Measurements from ENCODE around the gene SETD5. TPM values are rescaled to one million over a fixed set of nuclear protein-coding genes. Genes with fewer than 3 reads are reported as not detected.

The SETD5 gene
- total and polyA plus RNA-seq, 2 donors (not counting 1 experiment from before 2014, with no cell fraction given): 64.2 to 201 TPM

GRCh38 chr3:9435316-9435715, 37.9 kb downstream of the SETD5 start:
- Histone ChIP-seq H2AFZ (ENCODE audit: insufficient read depth, low read depth, low read length, poor library complexity, severe bottlenecking) (no peak overlapping the region), H3K36me3 (replicated peaks in 1 of 2; ENCODE audit: control extremely low read depth in 1 of 2, control insufficient read depth in 1 of 2, extremely low read depth in 1 of 2, insufficient read depth in 2 of 2, low read length in 1 of 2) (peaks cover 42 to 95% of the 10 kb centered on the region in 2 experiments), H3K9me3 (ENCODE audit: control extremely low read depth in 1 of 3, control insufficient read depth in 2 of 3, insufficient read depth in 1 of 3, low read length in 2 of 3) (no peaks in the 10 kb centered on the region), H3K4me2 (replicated peaks; ENCODE audit: low read depth, low read length, poor library complexity, severe bottlenecking) (no peak overlapping the region), H3K4me3 (ENCODE audit: control extremely low read depth in 1 of 5, extremely low read depth in 1 of 5, insufficient read depth in 1 of 5, low read depth in 2 of 5, low read length in 4 of 5) (no peak overlapping the region), H3K27me3 (replicated peaks in 1 of 4; ENCODE audit: control extremely low read depth in 1 of 4, control insufficient read depth in 3 of 4, insufficient read depth in 4 of 4, low read length in 3 of 4) (no peaks in the 10 kb centered on the region), H4K20me1 (ENCODE audit: control insufficient read depth, insufficient read depth, low read length, poor library complexity, severe bottlenecking) (peaks cover 37% of the 10 kb centered on the region), H3K4me1 (ENCODE audit: control insufficient read depth in 2 of 2, insufficient read depth in 2 of 2, low read length in 2 of 2) (no peaks in the 10 kb centered on the region), H3K27ac (ENCODE audit: low read length in 2 of 2) (no peak overlapping the region), H3K9ac (ENCODE audit: low read length) (no peak overlapping the region), H3K79me2 (ENCODE audit: control insufficient read depth, insufficient read depth, low read length) (peaks cover 48% of the 10 kb centered on the region)
- H3K4me3 Mint-ChIP-seq: no peak overlapping the region
- ATAC-seq (ENCODE audit: low read depth) (no peak), DNase-seq (no peak)
- H3K4me1 Mint-ChIP-seq: peaks cover 3% of the 10 kb centered on the region
- no peaks in the 10 kb centered on the region for H3K9me3 Mint-ChIP-seq (ENCODE audit: insufficient read depth)
- POLR2A ChIA-PET: no interaction called here
- H3K27ac Mint-ChIP-seq: no peak overlapping the region
- intact Hi-C loops (cut with micrococcal nuclease): no loop called here
- CTCF ChIA-PET: interaction anchor here (1.7 kb wide), 1 partner anchor 82 kb away, joined by 12 read pairs; no protein-coding TSS in a partner anchor
- 100% methylated on average over 1 of the region's 3 CpGs for WGBS (ENCODE audit: insufficient coverage)
- TF ChIP-seq EZH2 (IDR thresholded peaks at IDR 0.05; ENCODE audit: borderline replicate concordance, insufficient read depth, low read depth, low read length, poor library complexity, severe bottlenecking): no peak
- TF ChIP-seq CTCF (IDR thresholded peaks at IDR 0.05): no peak
- H3K27me3 Mint-ChIP-seq: no peaks in the 10 kb centered on the region

- H2AFZ ChIP-seq (ENCODE audit: insufficient read depth, low read depth, low read length, poor library complexity, severe bottlenecking): no peak overlapping the region
- no peak for DNase-seq
- H3K9me3 Mint-ChIP-seq (ENCODE audit: insufficient read depth): no peaks in the 10 kb centered on the region
- H3K27me3 ChIP-seq (replicated peaks in 1 of 4; ENCODE audit: control extremely low read depth in 1 of 4, control insufficient read depth in 3 of 4, insufficient read depth in 4 of 4, low read length in 3 of 4): no peaks in the 10 kb centered on the region
- H4K20me1 ChIP-seq (ENCODE audit: control insufficient read depth, insufficient read depth, low read length, poor library complexity, severe bottlenecking): peaks cover 6% of the 10 kb centered on the region
- no CpG with 5 or more reads among the region's 1 CpG for WGBS (ENCODE audit: insufficient coverage)
- no peak overlapping the region for H3K4me2 ChIP-seq (replicated peaks; ENCODE audit: low read depth, low read length, poor library complexity, severe bottlenecking)
- no peaks in the 10 kb centered on the region for H3K4me1 Mint-ChIP-seq
- CTCF ChIA-PET: interaction anchor here (1.2 to 1.4 kb wide), 2 partner anchors 12 to 86 kb away, joined by 3 to 6 read pairs; no protein-coding TSS in a partner anchor
- H3K79me2 ChIP-seq (ENCODE audit: control insufficient read depth, insufficient read depth, low read length): peaks cover 21% of the 10 kb centered on the region
- no peak overlapping the region for H3K27ac ChIP-seq (ENCODE audit: low read length in 2 of 2)
- POLR2A ChIA-PET: no interaction called here
- no peak overlapping the region for H3K9ac ChIP-seq (ENCODE audit: low read length)
- intact Hi-C loops (cut with micrococcal nuclease): no loop called here
- no peaks in the 10 kb centered on the region for H3K27me3 Mint-ChIP-seq
- no peak overlapping the region for H3K4me3 Mint-ChIP-seq
- H3K4me3 ChIP-seq (ENCODE audit: control extremely low read depth in 1 of 5, extremely low read depth in 1 of 5, insufficient read depth in 1 of 5, low read depth in 2 of 5, low read length in 4 of 5): no peak overlapping the region
- no peak overlapping the region for H3K27ac Mint-ChIP-seq
- ATAC-seq (ENCODE audit: low read depth): no peak
- no peaks in the 10 kb centered on the region for H3K9me3 ChIP-seq (ENCODE audit: control extremely low read depth in 1 of 3, control insufficient read depth in 2 of 3, insufficient read depth in 1 of 3, low read length in 2 of 3)
- H3K4me1 ChIP-seq (ENCODE audit: control insufficient read depth in 2 of 2, insufficient read depth in 2 of 2, low read length in 2 of 2): no peaks in the 10 kb centered on the region
- peaks cover 39 to 95% of the 10 kb centered on the region in 2 experiments for H3K36me3 ChIP-seq (replicated peaks in 1 of 2; ENCODE audit: control extremely low read depth in 1 of 2, control insufficient read depth in 1 of 2, extremely low read depth in 1 of 2, insufficient read depth in 2 of 2, low read length in 1 of 2)
- TF ChIP-seq EZH2 (IDR thresholded peaks at IDR 0.05; ENCODE audit: borderline replicate concordance, insufficient read depth, low read depth, low read length, poor library complexity, severe bottlenecking): no peak
- TF ChIP-seq CTCF (IDR thresholded peaks at IDR 0.05): no peak
Measured at GRCh38 chr3:9439331-9439730, 41.9 kb downstream of the SETD5 start.

Data from B cell (primary cell).